Sigmoid colon (tissue), 7 donors: ENCODE data around the gene ARL8A. TPM values are rescaled to one million over a fixed set of nuclear protein-coding genes. Genes with fewer than 3 reads are reported as not detected.
A peak's percentile ranks its signal among the peaks of the same experiment; 100 is the strongest.

Source experiments
- DNase-seq: peaks from one replicate; pipeline ENCODE4 v3.0.0-alpha.2; 2019
- H3K27ac ChIP-seq, 4 donors: fragments of 200-600 bp; sonication (generic); one replicate each; pipeline ENCODE4 v1.5.1; 2016 to 2019; ENCODE audit warnings: mild to moderate bottlenecking in 1 of 4
- H3K27me3 ChIP-seq, 3 donors: fragments of 200-600 bp; sonication (generic); one replicate each; pipeline ENCODE4 v1.5.1; 2019; ENCODE audit warnings: mild to moderate bottlenecking in 1 of 3
- H3K36me3 ChIP-seq, 4 donors: fragments of 200-600 bp; sonication (generic); one replicate each; pipeline ENCODE4 v1.5.1; 2016 to 2019
- H3K4me1 ChIP-seq, 4 donors: fragments of 200-600 bp; sonication (generic); one replicate each; pipeline ENCODE4 v1.5.1; 2017 to 2019
- H3K4me3 ChIP-seq, 4 donors: fragments of 200-600 bp; sonication (generic); one replicate each; pipeline ENCODE4 v1.5.1; 2017 to 2019; ENCODE audit warnings: mild to moderate bottlenecking in 2 of 4, moderate library complexity in 1 of 4
- H3K9me3 ChIP-seq, 4 donors: fragments of 200-600 bp in 3 of 4; sonication (generic) in 3 of 4; one replicate each; pipeline versions ENCODE4 v1.5.1 to v1.6.1; 2013 to 2019
- CTCF ChIP-seq, 4 experiments: fragments of 450-650 bp in 3 of 4; fragments of 200-600 bp in 1 of 4; IDR thresholded peaks; one replicate each; pipeline ENCODE4 v1.5.1; 2016 to 2019; ENCODE audit warnings: antibody characterized with exemption in 4 of 4, mild to moderate bottlenecking in 3 of 4, moderate library complexity in 2 of 4
- EP300 ChIP-seq, 4 donors: sonication (generic); formaldehyde crosslinking; IDR thresholded peaks; one replicate each; pipeline ENCODE4 v1.6.1; 2017; ENCODE audit warnings: antibody characterized with exemption in 4 of 4
- POLR2A ChIP-seq, 2 donors: fragments of 450-650 bp; IDR thresholded peaks; one replicate each; pipeline ENCODE4 v1.6.1; 2016; ENCODE audit warnings: antibody characterized with exemption in 2 of 2, mild to moderate bottlenecking in 2 of 2, moderate library complexity in 2 of 2
- POLR2AphosphoS5 ChIP-seq, 4 donors: sonication (generic); formaldehyde crosslinking; IDR thresholded peaks; one replicate each; pipeline ENCODE4 v1.6.1; 2017; ENCODE audit warnings: antibody characterized with exemption in 4 of 4
- WGBS, 2 donors: extraction: QIAGEN DNeasy Blood & Tissue Kit; methylation state at CpG; one replicate each; pipeline ENCODE4 v1.1.7; 2013; 5-methylcytosine and 5-hydroxymethylcytosine counted together
- intact Hi-C: fragments of 100-400 bp; cut with DNase I; formaldehyde crosslinking; loops from one replicate; pipeline ENCODE4 v1.15.1; 2023
- polyA plus RNA-seq, 3 donors: library from polyadenylated mRNA; stranded (reverse); fragments of 200-250 nt; gene quantifications; one replicate each; pipeline ENCODE4 v1.2.3, GENCODE V29; 2013
- total RNA-seq, 4 donors: library from RNA; depleted of rRNA; stranded (reverse); fragments of >200 nt; gene quantifications; one replicate each; pipeline ENCODE4 v1.1.0, GENCODE V29; 2016
- donor health status: healthy with polysubstance abuse.
- donor health status: Bipolar disorder and iron deficiency.
- donor health status: healthy.

Gene ARL8A
- total and polyA plus RNA-seq, 7 donors, result 13.8 to 29.0 (median 22.4) TPM

GRCh38 chr1:202140833-202141232 is 3.7 kb downstream of the ARL8A start:
- intact Hi-C loops, result no loop called here
- 91 to 92% methylated on average over 4 of the region's 4 CpGs for WGBS, 2 donors
- H3K4me1 ChIP-seq, result peaks cover 0 to 40% (median 31%) of the 10 kb centered on the region in 4 donors

GRCh38 chr1:202135221-202135721 is 9.3 kb downstream of the ARL8A start:
- Histone ChIP-seq H3K27ac (peak overlapping the region; percentile 63 to 88 (median 84)), H3K4me1 (peaks cover 0 to 41% (median 28%) of the 10 kb centered on the region in 4 donors), H3K9me3 (no peaks in the 10 kb centered on the region), H3K36me3 (peaks cover 11 to 51% (median 29%) of the 10 kb centered on the region in 4 donors), H3K4me3 (no peak overlapping the region), H3K27me3 (no peaks in the 10 kb centered on the region)
- peak; percentile 81 for DNase-seq
- TF ChIP-seq CTCF (IDR thresholded peaks at IDR 0.05) (peak; percentile 61 to 87 (median 80)), POLR2A (IDR thresholded peaks at IDR 0.05) (no peak)
- intact Hi-C loops, result loop anchor here (1.0 to 10.0 kb wide), 2 partner anchors 126 to 240 kb away; no protein-coding TSS in a partner anchor
- WGBS, 2 donors, result 36 to 43% methylated on average over 15 of the region's 15 CpGs

More at GRCh38 chr1:202140833-202141232, 3.7 kb downstream of the ARL8A start:
- no peak for TF ChIP-seq POLR2A (IDR thresholded peaks at IDR 0.05)
- TF ChIP-seq CTCF (IDR thresholded peaks at IDR 0.05), result no peak
- no peak for TF ChIP-seq POLR2AphosphoS5 (IDR thresholded peaks at IDR 0.05)
- TF ChIP-seq EP300 (IDR thresholded peaks at IDR 0.05), result no peak
- Histone ChIP-seq H3K27me3 (no peaks in the 10 kb centered on the region), H3K9me3 (no peaks in the 10 kb centered on the region), H3K27ac (peak overlapping the region in 1 of 4 donors; percentile 7), H3K4me3 (no peak overlapping the region), H3K36me3 (peaks cover 0 to 25% (median 11%) of the 10 kb centered on the region in 4 donors)
- no peak for DNase-seq

GRCh38 chr1:202134645-202135172 is 9.8 kb downstream of the ARL8A start:
- DNase-seq, result no peak
- H3K27me3 ChIP-seq, result no peaks in the 10 kb centered on the region
- H3K27ac ChIP-seq, result peak overlapping the region; percentile 80 to 88 (median 86)
- intact Hi-C loops, result loop anchor here (1.0 to 10.0 kb wide), 2 partner anchors 125 to 240 kb away; no protein-coding TSS in a partner anchor
- H3K9me3 ChIP-seq, result no peaks in the 10 kb centered on the region
- WGBS, 2 donors, result 86 to 93% methylated on average over 13 of the region's 13 CpGs
- peaks cover 11 to 51% (median 29%) of the 10 kb centered on the region in 4 donors for H3K36me3 ChIP-seq
- TF ChIP-seq EP300 (IDR thresholded peaks at IDR 0.05), result no peak
- no peak for TF ChIP-seq POLR2A (IDR thresholded peaks at IDR 0.05)
- TF ChIP-seq POLR2AphosphoS5 (IDR thresholded peaks at IDR 0.05), result no peak
- no peak for TF ChIP-seq CTCF (IDR thresholded peaks at IDR 0.05)
- peaks cover 0 to 45% (median 30%) of the 10 kb centered on the region in 4 donors for H3K4me1 ChIP-seq
- H3K4me3 ChIP-seq, result no peak overlapping the region

- no peak for TF ChIP-seq CTCF (IDR thresholded peaks at IDR 0.05)
- TF ChIP-seq POLR2A (IDR thresholded peaks at IDR 0.05), result no peak
- no peak for TF ChIP-seq POLR2AphosphoS5 (IDR thresholded peaks at IDR 0.05)
- TF ChIP-seq EP300 (IDR thresholded peaks at IDR 0.05), result no peak
- WGBS, 2 donors, result 95 to 98% methylated on average over 5 of the region's 5 CpGs
- Histone ChIP-seq H3K36me3 (peaks cover 11 to 51% (median 29%) of the 10 kb centered on the region in 4 donors), H3K4me3 (no peak overlapping the region), H3K4me1 (peaks cover 0 to 45% (median 30%) of the 10 kb centered on the region in 4 donors), H3K27ac (peak overlapping the region; percentile 80 to 88 (median 86)), H3K27me3 (no peaks in the 10 kb centered on the region), H3K9me3 (no peaks in the 10 kb centered on the region)
- intact Hi-C loops, result loop anchor here (10.0 kb wide), 1 partner anchor 239 kb away; no protein-coding TSS in a partner anchor
- no peak for DNase-seq
Observed at GRCh38 chr1:202133989-202134388, 10.5 kb downstream of the ARL8A start.
